IPS DF 4.7 (cell line): ENCODE results near the gene ANKRD33B.
"Not testable (repeated sequence)": the region's sequence is repeated elsewhere in the genome, so short reads cannot be mapped to it uniquely, and the experiment has no call there.

Source experiments
- DNase-seq: peaks from one replicate; pipeline ENCODE4 v3.0.0-alpha.2; 2013; ENCODE audit warnings: low spot score; ENCODE audit errors: extremely low read depth

ANKRD33B gene

GRCh38 chr5:10635257-10635866 lies 71.5 kb downstream of the ANKRD33B start:
- DNase-seq = no peak

GRCh38 chr5:10635867-10636350 lies 72.0 kb downstream of the ANKRD33B start:
- no peak for DNase-seq

- DNase-seq = no peak
Observed at GRCh38 chr5:10636363-10637142, 72.7 kb downstream of the ANKRD33B start.

- no peak for DNase-seq
Observed at GRCh38 chr5:10637944-10638343, 74.1 kb downstream of the ANKRD33B start.

- not testable (repeated sequence) for DNase-seq
Observed at GRCh38 chr5:10638723-10639122, 74.9 kb downstream of the ANKRD33B start.

- DNase-seq = no peak
Observed at GRCh38 chr5:10639846-10640368, 76.0 kb downstream of the ANKRD33B start.

GRCh38 chr5:10642367-10642766 lies 78.5 kb downstream of the ANKRD33B start:
- no peak for DNase-seq

GRCh38 chr5:10644192-10644591 lies 80.3 kb downstream of the ANKRD33B start:
- DNase-seq = no peak

GRCh38 chr5:10645146-10645545 lies 81.3 kb downstream of the ANKRD33B start:
- no peak for DNase-seq

GRCh38 chr5:10645671-10646070 lies 81.8 kb downstream of the ANKRD33B start:
- no peak for DNase-seq

GRCh38 chr5:10647640-10648039 lies 83.8 kb downstream of the ANKRD33B start:
- no peak for DNase-seq

GRCh38 chr5:10648806-10649665 lies 85.2 kb downstream of the ANKRD33B start:
- DNase-seq = no peak

- DNase-seq = no peak
Observed at GRCh38 chr5:10649666-10650380, 86.0 kb downstream of the ANKRD33B start.

GRCh38 chr5:10652151-10652550 lies 88.3 kb downstream of the ANKRD33B start:
- no peak for DNase-seq

GRCh38 chr5:10652606-10653005 lies 88.7 kb downstream of the ANKRD33B start:
- DNase-seq = no peak

- no peak for DNase-seq
Observed at GRCh38 chr5:10653043-10653442, 89.2 kb downstream of the ANKRD33B start.

- no peak for DNase-seq
Observed at GRCh38 chr5:10653751-10654400, 90.0 kb downstream of the ANKRD33B start.

- DNase-seq = no peak
Observed at GRCh38 chr5:10654566-10654965, 90.7 kb downstream of the ANKRD33B start.

- no peak for DNase-seq
Observed at GRCh38 chr5:10655161-10655971, 91.5 kb downstream of the ANKRD33B start.
